HepG2 (cell line): ENCODE results near the gene SPACA4.

Experiments used
- ARNT ChIP-seq: fragments of 450-650 bp; IDR thresholded peaks from 2 replicates; pipeline ENCODE4 v1.6.1; 2017
- JDP2 ChIP-seq: sonication (generic); formaldehyde crosslinking; IDR thresholded peaks from 2 replicates; pipeline ENCODE4 v1.8.1; 2022; ENCODE audit warnings: missing genetic modification reagents, borderline replicate concordance
- MAX ChIP-seq: IDR thresholded peaks from 2 replicates; pipeline ENCODE4 v1.6.1; 2012; ENCODE audit warnings: inconsistent platforms
- MLX ChIP-seq: IDR thresholded peaks from 2 replicates; pipeline ENCODE4 v1.6.1; 2016
- MTA1 ChIP-seq: sonication (generic); formaldehyde crosslinking; IDR thresholded peaks from 2 replicates; pipeline ENCODE4 v1.4.0; 2020; ENCODE audit warnings: missing genetic modification reagents, mild to moderate bottlenecking, borderline replicate concordance
- POLR2A ChIP-seq, 2 experiments: IDR thresholded peaks; 2 replicates each; pipeline ENCODE4 v1.6.1; 2011; ENCODE audit warnings: low read depth in 2 of 2, low read length in 2 of 2, mild to moderate bottlenecking in 1 of 2, moderate library complexity in 1 of 2; ENCODE audit not compliant: insufficient read depth in 1 of 2
- REST ChIP-seq, 2 experiments: IDR thresholded peaks; 2 replicates each; pipeline ENCODE4 v1.6.1; 2011 to 2012; ENCODE audit warnings: low read length in 2 of 2, borderline replicate concordance in 1 of 2, low read depth in 1 of 2, mild to moderate bottlenecking in 1 of 2, moderate library complexity in 1 of 2
- ZFP1 ChIP-seq: IDR thresholded peaks from 2 replicates; pipeline ENCODE4 v1.6.1; 2016
- ZNF24 ChIP-seq: fragments of 450-650 bp; IDR thresholded peaks from 2 replicates; pipeline ENCODE4 v1.6.1; 2017; ENCODE audit warnings: antibody characterized with exemption, mild to moderate bottlenecking
- ZNF253 ChIP-seq: sonication (generic); formaldehyde crosslinking; IDR thresholded peaks from 2 replicates; pipeline ENCODE4 v1.8.0; 2022; ENCODE audit warnings: mild to moderate bottlenecking, missing genetic modification reagents, borderline replicate concordance
- ZNF775 ChIP-seq: sonication (generic); formaldehyde crosslinking; IDR thresholded peaks from 2 replicates; pipeline ENCODE4 v1.4.0; 2020; ENCODE audit warnings: missing genetic modification reagents, mild to moderate bottlenecking, moderate library complexity, borderline replicate concordance
- TF ChIP-seq, protein P1 (sequence below): sonication (generic); formaldehyde crosslinking; IDR thresholded peaks from 2 replicates; pipeline ENCODE4 v1.4.0; 2020; ENCODE audit warnings: missing genetic modification reagents

DNA sequence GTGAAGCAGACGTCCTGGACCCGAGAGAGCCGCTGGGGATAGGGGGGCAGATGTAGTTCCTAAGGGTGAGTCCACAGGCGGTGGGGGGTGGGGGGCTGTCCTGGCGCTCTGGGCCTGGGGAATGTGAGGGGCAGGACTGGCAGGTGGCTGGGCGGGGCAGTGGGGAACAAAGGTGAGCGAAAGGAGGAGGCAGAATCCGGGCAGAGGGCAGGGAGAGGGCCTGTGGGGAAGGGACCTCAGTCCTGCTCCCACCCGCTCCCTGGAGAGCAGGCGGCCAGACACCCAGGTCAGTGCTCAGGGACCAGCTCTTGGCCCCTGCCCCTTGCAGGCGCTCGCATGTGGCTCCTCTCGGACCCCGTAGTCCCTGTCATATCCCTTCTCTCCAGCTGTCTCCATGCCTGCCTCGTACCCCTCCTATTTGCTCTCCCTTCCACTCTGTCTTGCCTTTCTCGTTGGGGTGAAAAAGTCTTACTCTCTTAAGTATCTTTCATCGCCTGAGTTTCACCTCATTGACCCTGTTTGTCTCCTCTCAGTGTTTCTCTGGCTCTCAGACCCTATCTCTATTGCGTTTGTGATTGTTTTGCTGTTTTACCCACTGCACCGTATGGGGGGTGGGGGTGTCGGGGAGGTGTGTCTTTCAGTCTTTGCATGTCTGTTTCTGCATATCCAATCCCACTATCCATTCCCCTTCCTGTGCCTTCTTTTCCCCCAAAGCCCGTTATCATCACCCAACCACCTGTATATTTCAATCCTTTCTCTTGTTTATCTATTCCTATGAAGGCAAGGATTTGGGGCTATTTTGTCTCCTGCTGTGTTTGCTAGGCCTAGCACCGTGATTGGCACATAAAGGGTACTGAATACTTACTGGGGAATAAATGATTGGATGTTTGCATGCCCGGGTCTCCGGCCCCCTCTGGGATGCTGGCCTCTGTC is 18.5 kb downstream of the SPACA4 start:
- TF ChIP-seq POLR2A (IDR thresholded peaks at IDR 0.05; ENCODE audit: insufficient read depth in 1 of 2, low read depth in 2 of 2, low read length in 2 of 2) (peak; percentile 38 to 64; a peak in 2 of 4 replicates), MTA1 (CRISPR knock-in tag) (no peak), REST (IDR thresholded peaks at IDR 0.05; ENCODE audit: borderline replicate concordance in 1 of 2, low read depth in 1 of 2, low read length in 2 of 2) (no peak), ZNF24 (no peak), ZNF253 (CRISPR knock-in tag) (no peak), MAX (no peak), ARNT (no peak), ZFP1 (CRISPR knock-in tag) (no peak), JDP2 (CRISPR knock-in tag) (no peak), MLX (CRISPR knock-in tag) (no peak), ZNF775 (CRISPR knock-in tag) (no peak)
- TF ChIP-seq, protein P1, sequence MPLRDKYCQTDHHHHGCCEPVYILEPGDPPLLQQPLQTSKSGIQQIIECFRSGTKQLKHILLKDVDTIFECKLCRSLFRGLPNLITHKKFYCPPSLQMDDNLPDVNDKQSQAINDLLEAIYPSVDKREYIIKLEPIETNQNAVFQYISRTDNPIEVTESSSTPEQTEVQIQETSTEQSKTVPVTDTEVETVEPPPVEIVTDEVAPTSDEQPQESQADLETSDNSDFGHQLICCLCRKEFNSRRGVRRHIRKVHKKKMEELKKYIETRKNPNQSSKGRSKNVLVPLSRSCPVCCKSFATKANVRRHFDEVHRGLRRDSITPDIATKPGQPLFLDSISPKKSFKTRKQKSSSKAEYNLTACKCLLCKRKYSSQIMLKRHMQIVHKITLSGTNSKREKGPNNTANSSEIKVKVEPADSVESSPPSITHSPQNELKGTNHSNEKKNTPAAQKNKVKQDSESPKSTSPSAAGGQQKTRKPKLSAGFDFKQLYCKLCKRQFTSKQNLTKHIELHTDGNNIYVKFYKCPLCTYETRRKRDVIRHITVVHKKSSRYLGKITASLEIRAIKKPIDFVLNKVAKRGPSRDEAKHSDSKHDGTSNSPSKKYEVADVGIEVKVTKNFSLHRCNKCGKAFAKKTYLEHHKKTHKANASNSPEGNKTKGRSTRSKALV (CRISPR knock-in tag): no peak
